ENCODE data around the gene KIRREL2. TPM values are rescaled to one million over a fixed set of nuclear protein-coding genes. Genes with fewer than 3 reads are reported as not detected.
A peak's percentile ranks its signal among the peaks of the same experiment; 100 is the strongest.
"Not testable (repeated sequence)": the region's sequence is repeated elsewhere in the genome, so short reads cannot be mapped to it uniquely, and the experiment has no call there.

KIRREL2 gene
- total and polyA plus RNA-seq, 3 donors from 2014 or later: 0.56 to 0.87 (median 0.84) TPM

GRCh38 chr19:35869327-35870123, 12.8 kb downstream of the KIRREL2 start:
- intact Hi-C loops (cut with DNase I; ENCODE audit: low total_unique reads): no loop called here
- TF ChIP-seq POLR2A (IDR thresholded peaks at IDR 0.05) (no peak), CTCF (IDR thresholded peaks at IDR 0.05) (no peak)
- DNase-seq: peak; percentile 83
- peaks cover 7% of the 10 kb centered on the region for H3K4me1 ChIP-seq
- H3K4me3 ChIP-seq: peak overlapping the region; percentile 31 to 55
- 1 to 2% methylated on average over 19 to 47 of the region's 51 CpGs for WGBS, 2 donors
- H3K27me3 ChIP-seq: no peaks in the 10 kb centered on the region
- H3K36me3 ChIP-seq (ENCODE audit: low read depth, missing control alignments): no peaks in the 10 kb centered on the region
- H3K27ac ChIP-seq: no peak overlapping the region
- H3K9me3 ChIP-seq: no peaks in the 10 kb centered on the region

- H3K27me3 ChIP-seq; H3K9me3 ChIP-seq; intact Hi-C loops (cut with DNase I; ENCODE audit: low total_unique reads); H3K4me1 ChIP-seq; H3K27ac ChIP-seq; H3K36me3 ChIP-seq (ENCODE audit: low read depth, missing control alignments): not testable (repeated sequence)
- H3K4me3 ChIP-seq: peak overlapping the region; percentile 31 to 55
- DNase-seq: peak; percentile 49
- WGBS, 2 donors: 19 to 38% methylated on average over 21 to 26 of the region's 26 CpGs
Measured at GRCh38 chr19:35870124-35870736, 13.5 kb downstream of the KIRREL2 start.

- Histone ChIP-seq H3K4me3 (no peak overlapping the region), H3K27me3 (no peaks in the 10 kb centered on the region), H3K36me3 (ENCODE audit: low read depth, missing control alignments) (no peaks in the 10 kb centered on the region), H3K9me3 (no peaks in the 10 kb centered on the region), H3K4me1 (peaks cover 7% of the 10 kb centered on the region), H3K27ac (no peak overlapping the region)
- WGBS, 2 donors: 47 to 67% methylated on average over 5 to 12 of the region's 12 CpGs
- no peak for DNase-seq
- intact Hi-C loops (cut with DNase I; ENCODE audit: low total_unique reads): no loop called here
- no peak for TF ChIP-seq POLR2A (IDR thresholded peaks at IDR 0.05)
- TF ChIP-seq CTCF (IDR thresholded peaks at IDR 0.05): no peak
Measured at GRCh38 chr19:35870798-35871197, 14.1 kb downstream of the KIRREL2 start.

DNA sequence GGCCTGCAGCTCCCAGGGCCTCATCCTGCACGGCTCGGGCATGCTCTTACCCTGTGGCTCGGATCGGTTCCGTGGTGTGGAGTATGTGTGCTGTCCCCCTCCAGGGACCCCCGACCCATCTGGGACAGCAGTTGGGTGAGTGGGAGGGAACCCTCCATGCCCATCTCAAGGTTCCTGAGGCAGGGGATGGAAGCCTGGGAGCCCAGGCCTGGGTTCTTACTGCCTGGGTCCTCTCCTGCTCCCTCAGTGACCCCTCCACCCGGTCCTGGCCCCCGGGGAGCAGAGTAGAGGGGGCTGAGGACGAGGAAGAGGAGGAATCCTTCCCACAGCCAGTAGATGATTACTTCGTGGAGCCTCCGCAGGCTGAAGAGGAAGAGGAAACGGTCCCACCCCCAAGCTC, 14.9 kb downstream of the KIRREL2 start:
- no peaks in the 10 kb centered on the region for H3K36me3 ChIP-seq (ENCODE audit: low read depth, missing control alignments)
- intact Hi-C loops (cut with DNase I; ENCODE audit: low total_unique reads): no loop called here
- no peak overlapping the region for H3K4me3 ChIP-seq
- WGBS, 2 donors: 89 to 98% methylated on average over 8 to 12 of the region's 12 CpGs
- no peaks in the 10 kb centered on the region for H3K27me3 ChIP-seq
- H3K27ac ChIP-seq: no peak overlapping the region
- no peak for DNase-seq
- peaks cover 7% of the 10 kb centered on the region for H3K4me1 ChIP-seq
- no peak for TF ChIP-seq POLR2A (IDR thresholded peaks at IDR 0.05)
- TF ChIP-seq CTCF (IDR thresholded peaks at IDR 0.05): no peak
- no peaks in the 10 kb centered on the region for H3K9me3 ChIP-seq

DNA sequence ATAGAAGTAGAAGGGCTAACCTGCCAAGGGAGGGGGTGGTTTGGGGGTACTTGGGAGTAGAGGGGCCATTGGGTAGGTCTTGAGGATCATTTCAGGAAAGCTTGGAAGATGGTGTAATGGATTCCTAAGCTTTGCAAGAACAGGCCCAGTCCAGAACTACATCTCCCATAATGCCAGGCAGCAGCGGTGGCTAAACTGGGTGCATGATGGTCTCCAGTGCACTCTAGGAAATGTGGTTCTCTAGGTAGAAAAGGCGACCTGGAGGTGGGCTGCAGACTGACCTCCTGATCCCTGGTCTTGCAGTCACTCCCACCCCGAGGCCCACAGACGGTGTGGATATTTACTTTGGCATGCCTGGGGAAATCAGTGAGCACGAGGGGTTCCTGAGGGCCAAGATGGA, 15.5 kb downstream of the KIRREL2 start:
- no peak overlapping the region for H3K4me3 ChIP-seq
- TF ChIP-seq POLR2A (IDR thresholded peaks at IDR 0.05) (no peak), CTCF (IDR thresholded peaks at IDR 0.05) (no peak)
- H3K27ac ChIP-seq: no peak overlapping the region
- no peaks in the 10 kb centered on the region for H3K9me3 ChIP-seq
- H3K4me1 ChIP-seq: peaks cover 7% of the 10 kb centered on the region
- no peaks in the 10 kb centered on the region for H3K36me3 ChIP-seq (ENCODE audit: low read depth, missing control alignments)
- 67 to 68% methylated on average over 5 of the region's 5 CpGs for WGBS, 2 donors
- H3K27me3 ChIP-seq: no peaks in the 10 kb centered on the region
- DNase-seq: no peak
- intact Hi-C loops (cut with DNase I; ENCODE audit: low total_unique reads): no loop called here

Measured in testis (tissue), 3 donors.